HG02588 (cell line): Measurements from ENCODE around the gene SPTBN1.

Experiments used
- ATAC-seq: cut with Tn5 transposase; IDR thresholded peaks from one replicate; pipeline ENCODE4 v1.9.1; 2021; ENCODE audit warnings: mild to moderate bottlenecking, moderate library complexity; ENCODE audit not compliant: unreplicated experiment

The SPTBN1 gene

DNA sequence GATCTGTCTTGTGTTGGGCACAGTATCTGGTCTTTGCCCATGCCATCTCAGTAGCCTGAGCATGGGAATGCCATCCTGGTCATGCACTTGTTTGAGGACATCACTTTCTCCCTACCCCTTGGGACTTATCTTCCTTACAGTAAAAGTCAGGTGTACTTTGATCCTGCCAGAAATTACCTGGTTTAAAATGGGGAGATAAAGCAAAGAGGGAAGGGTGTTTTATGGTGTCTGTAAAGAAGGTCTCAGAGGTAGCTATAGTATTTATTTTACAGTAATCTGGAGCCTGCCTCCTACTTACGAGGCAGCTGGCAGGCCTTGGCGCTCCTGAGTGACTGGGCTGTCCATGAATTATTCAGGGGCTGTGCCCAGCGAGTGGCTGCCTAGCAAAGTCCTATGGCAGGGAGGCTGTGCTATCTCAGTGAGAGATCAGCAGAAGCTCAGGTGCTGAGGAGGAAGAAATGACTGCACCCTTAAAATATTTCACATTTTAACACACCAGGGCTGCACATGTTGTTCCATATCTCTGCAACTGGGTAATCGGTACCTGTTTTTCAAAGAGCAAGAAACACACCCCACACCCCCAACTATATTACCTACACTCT, 93.9 kb downstream of the SPTBN1 start:
- no peak for ATAC-seq

DNA sequence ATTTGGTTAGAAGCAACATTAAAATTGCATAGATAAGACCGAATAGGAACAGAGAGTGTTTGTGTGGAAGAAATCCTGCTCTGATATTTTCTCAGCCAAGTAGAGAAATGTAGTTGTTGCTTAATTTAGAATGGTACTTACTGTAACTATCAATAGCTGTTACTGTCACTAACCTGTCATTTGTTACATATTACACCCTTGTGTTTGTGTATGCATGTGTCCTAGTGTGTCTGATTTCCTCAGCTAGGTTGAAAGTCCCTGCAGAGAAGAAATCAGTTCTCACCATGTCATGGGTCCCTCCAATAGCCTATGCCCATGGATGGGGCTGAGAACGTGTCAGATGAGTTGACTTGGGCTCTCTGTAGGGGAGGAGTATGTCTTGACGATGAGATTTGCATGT, 94.4 kb downstream of the SPTBN1 start:
- no peak for ATAC-seq

DNA sequence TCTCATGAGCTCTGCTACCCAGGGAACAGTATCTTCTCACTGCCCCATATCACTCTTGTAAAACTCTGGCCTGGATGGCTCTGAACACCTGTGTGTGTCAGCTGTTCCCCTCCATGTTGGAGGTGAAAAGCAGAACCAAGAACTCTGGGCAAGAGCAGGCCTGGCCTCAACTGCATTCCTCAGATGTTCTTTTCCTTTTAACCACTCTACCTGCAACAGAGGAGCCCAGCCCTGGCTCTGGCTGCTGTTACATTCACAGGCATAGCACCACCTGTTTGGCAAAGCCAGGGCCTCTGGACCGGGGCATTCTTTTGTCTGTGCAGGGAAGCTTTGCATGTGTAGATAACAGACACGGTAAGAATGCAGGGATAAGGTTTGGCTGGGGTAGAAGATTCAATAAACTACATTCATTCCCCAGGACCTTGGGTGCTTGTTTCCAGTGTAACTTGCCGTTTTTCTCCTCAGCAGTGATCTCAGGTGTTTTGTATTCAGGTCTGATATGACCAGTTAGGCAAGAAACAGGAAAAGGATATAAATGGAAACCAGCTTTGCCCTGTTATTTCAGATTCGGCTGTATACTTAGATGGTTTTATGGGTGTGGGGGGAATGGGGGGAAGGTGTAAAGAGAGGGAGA, 95.1 kb downstream of the SPTBN1 start:
- ATAC-seq = peak; percentile 75

DNA sequence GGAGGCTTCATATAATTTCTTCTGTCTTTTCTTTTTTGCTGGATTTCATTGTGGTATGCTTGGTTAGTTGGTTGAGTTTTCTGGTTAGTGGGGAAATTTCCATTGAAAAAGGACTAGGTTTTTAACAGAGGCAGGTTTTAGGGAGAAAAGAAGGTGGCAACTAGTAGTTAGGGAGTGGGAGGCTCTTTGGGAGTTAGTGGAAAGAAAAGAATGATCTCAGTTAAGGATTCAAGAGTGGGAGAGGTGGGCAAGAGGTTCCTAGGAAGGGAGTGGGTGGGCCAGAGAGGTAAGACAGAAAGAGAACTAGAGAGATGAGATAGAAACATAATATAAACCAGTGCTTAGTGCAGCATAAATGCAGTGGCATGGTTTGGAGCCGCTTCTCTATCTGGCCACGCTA, 96.9 kb downstream of the SPTBN1 start:
- no peak for ATAC-seq

DNA sequence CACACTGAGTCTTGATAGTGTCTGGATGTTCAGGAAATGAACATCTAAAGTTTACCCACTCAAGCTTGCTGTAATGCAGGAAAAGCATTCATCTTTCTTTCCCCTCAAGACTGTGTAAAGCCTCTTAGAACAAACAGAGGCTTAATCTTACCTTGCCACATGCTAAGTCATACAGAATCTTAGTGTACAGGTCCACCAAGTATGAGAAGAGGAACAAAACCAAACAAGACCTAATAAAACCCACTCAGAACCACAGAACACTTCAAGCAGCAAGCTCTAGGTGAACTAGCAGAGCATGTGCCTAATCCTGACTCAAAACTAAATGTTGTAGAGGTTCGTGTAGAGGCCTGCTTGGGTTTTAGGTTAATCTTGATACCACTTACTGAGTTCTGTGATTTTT, 97.6 kb downstream of the SPTBN1 start:
- no peak for ATAC-seq

DNA sequence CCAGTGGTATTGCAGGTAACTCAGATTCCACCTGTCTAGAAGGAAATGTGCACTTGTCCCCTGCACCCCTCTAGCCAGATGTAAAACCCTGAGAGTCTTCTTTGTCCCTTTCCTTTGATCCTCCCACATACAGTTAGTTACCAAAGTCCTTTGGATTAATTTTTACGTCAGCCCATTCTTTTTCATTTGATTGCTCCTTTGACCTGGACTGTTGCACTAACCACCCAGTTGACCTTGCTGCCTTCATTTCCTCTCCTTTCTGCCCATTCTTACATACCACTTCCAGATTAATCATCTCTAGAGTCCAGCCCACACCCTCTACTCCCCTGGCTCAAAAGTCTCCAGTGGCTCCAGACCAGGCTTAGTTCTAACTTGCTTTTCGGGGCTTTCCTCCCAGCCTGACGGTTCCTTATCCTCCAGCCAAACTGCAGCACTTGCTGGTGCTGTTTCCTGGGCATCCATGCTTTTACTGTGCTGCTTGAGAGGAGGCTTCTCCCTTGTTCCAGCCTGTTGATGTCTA, 99.3 kb downstream of the SPTBN1 start:
- no peak for ATAC-seq

DNA sequence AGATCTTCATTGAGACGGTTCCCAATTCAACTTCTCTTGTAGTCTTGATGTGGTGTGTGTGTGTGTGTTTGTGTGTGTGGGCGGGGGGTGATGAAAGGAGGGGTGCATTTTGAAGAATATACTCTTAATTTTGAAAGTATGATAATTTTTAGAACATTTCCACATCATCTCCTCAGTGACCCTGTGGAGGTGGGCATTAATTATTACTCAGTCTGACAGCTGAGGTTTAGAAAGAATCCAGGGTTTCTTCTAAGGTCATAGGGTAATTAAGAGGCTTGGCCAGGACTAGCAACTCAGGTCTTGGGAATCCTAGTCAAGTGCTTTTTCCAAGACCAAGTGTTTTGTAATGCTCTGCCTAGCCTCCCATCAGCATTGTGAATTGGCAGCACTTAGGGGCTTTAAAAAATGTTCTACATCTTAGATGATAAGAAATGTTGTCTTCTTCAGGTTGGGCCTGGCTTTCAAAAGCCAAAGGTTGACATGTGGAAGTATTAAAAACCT, 100.5 kb downstream of the SPTBN1 start:
- ATAC-seq = no peak

DNA sequence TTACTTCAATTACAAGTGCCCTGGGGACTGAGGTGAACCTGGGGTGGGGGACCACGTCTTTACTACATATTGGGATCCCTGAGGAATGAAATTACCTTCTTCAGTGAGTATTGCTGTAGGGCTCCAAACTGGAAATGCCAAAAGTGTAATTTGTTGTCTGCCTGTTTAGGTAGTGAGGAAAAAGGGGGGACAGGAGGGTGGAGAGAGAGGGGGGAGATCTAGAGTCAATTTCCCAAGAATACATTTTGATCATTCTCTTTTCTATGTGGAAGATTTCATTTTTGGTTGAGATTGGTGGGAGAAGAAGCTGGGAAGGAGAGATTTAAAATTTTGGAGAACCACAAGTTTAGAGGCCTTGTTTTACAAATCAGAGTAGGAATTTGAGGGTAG, 101.1 kb downstream of the SPTBN1 start:
- no peak for ATAC-seq

DNA sequence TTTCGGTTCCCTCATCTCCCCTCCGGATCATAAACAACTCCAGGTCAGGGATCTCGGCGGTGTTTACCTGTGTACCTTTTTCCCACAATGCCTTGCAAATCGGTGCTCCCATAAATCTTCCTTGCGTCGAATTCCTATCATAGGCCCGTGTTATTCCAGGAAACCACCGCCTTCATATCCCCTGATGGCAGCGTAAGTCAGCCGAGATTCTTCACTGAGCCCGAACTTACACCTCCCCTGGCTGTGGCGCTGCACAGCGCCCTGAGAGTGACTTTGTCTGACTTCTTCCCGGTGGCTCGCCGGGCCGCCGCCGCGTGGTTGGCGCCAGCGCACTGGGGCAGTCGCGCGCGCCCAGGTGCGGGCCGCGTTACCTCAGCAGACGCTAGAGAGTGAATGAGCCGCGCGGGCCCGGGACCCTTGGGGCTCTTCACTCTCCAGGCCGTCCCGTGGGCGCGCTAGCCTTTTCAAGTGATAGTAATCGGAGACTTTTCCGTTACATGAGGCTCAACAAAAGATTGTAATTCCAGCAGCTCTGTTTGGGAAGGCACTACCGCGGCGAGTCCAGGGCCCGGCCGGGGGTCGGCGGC, 101.6 kb downstream of the SPTBN1 start:
- peak; percentile 53 for ATAC-seq

DNA sequence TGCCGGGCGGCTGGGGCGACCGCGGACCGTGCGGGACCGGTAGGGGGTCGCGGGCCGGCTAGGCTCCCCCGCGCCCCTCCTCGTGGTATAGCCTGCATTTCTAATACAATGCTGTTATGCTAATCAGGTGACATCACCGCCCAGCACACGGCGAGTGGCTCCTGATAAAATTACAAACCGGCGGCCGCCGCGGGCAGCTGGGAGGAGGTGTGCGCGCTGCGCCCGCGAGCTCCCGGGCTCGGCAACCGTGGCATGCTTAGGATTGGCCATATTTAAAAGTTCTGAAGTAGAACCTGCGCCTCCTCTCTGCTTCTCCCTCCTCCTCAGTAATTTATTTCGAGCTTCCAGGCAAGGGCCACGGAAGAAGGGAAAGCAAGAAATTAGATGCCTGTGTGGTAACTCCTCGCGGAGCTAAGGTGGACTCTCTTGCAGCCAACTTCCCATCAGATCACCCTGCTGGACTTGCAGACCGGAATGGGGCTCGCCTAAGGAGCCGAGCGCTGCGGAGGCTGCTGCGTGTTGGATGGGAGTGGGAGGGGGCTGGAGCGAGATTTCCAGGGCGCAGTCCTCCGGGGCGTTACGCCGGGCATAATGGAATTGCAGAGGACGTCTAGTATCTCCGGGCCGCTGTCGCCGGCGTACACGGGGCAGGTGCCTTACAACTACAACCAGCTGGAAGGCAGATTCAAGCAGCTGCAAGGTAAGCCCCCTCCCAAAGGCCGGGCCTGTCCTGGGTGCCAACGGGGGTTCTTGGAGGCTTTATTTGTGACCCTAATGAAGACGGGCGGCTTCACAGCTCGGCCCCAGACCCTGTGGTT, 102.3 kb downstream of the SPTBN1 start:
- ATAC-seq = peak; percentile 53

DNA sequence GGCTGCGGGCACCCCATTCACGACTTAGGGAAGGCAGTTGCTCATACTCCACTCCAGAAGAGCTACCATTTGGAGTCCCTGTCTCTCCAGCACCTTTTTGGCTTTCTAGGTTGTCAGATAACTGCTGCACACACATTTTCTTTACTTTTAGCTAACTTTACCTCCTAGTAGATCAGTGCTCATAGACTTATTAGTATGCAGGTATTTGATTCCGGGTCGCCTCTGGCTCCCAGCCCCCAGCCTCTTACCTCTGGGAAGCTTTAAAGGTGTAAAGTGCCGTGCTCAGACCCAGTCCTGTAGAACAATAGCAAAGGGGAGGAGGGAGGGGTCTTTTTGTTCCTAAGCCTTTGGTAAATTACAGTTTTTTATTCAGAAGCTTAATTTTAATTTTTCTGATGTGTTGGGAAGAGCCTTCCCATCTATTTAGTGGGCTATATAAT, 102.9 kb downstream of the SPTBN1 start:
- ATAC-seq = no peak

DNA sequence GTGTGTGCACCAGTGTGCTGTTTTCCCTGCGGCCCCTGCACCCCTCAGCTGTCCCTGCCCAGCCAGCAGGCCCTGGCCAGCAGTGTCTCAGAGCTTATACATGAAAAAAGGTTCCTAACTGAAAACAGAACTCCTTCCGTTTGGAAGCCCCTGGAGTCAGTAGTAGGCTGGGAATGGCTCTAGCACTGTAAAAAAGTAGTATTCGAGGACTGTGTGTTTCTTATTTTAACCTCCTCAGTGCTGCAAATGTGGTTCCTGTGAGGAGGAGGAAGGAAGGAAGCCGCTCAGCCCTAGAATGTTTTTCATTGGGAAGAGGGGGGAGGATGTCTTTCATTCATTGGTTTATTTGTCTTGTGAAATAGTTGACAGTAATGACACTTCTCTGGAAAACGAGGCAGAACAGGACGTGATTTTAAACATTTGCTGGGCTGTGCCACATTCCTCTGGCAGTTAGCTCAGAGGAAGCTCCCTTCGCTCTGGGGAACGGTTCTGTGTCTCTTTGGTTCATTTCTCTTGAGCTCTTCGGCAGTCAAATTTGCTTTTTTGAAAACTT, 103.5 kb downstream of the SPTBN1 start:
- no peak for ATAC-seq

DNA sequence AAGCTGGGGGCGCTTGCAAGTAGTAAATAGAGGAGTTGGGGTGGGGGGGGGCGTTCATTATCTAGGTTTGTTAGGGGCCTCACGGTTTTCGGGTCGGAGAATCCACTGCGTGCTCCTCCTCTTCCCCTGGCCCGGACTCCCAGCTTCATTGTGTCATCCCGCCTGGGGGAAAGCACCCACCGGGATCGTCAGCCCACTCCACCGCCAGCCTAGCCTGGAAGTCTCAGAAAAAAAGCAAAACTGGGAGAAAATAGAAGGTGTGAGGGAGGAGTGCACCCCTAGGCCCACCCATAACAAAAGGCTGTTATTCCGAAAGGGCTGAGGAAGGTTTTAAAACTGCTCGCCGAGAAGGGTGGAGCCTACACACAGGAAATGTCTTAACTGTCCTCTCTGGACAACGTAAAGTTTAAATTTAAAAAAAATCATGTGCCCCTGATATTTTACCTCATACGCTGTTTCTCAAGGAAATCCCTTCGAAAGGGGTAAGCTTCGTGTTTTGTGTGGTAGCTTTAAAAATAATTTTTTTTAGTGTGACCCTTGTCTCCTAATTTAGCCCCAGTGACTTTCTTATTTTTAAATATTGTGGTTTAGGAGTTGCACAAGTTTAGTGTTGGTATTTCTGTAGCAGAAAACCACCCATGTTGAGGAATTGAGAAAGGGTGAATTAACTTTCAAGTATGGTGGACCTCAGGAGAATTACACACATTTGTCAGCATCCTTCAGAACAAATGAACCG, 104.2 kb downstream of the SPTBN1 start:
- peak; percentile 36 for ATAC-seq

DNA sequence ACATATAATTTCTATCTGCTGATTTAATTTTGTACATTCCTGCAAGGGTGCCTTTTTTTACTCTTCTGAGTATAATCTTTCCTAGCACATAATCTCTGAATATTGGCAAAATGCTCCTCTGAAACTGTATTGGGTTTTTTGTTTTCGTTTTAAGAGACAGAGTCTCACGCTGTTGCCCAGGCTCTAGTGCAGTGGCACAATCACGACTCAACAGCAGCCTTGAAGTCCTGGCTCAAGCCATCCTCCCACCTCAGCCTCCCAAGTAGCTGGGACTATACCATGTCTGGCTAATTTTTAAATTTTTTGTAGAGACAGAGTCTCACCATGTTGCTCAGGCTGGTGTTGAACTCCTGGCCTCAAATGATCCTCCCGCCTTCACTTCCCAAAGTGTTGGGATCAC, 104.9 kb downstream of the SPTBN1 start:
- ATAC-seq = no peak

DNA sequence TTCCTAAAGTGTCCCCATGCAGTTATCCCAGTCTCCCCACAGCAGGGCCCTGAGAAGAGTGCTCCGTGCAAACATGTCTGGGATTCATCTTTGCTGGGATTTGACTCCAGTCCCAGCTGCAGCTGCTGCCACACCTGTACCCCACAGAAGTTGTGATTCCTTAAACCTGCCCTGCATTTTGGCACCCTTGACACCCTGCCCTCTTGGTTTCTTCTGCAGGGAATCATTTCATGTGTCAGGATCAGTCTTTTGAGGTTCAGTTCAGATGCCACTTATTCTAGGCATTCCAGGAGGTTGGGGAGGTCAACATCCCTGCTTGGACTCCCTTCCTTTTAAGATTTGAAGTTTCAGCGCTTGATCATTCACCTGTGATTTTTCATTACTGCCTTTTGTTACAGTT, 108.3 kb downstream of the SPTBN1 start:
- no peak for ATAC-seq

DNA sequence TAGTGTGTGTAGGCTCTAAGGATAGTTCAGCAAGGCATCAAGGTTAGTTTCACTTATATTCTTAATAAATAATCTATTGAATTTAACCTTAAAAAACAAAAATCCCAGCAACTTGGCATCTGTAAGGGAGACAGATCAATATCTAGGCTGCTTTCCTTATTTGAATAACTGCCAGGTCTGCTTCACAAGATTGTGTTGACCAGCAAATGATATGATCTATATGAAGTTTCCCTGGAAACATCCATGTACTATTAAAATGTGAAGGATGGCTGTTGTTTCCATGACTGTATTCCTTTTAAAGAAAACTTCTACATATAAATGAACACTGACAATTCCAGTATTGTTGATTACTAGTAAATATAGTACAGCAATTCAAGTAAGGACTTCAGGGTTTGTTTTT, 109.4 kb downstream of the SPTBN1 start:
- ATAC-seq = no peak

DNA sequence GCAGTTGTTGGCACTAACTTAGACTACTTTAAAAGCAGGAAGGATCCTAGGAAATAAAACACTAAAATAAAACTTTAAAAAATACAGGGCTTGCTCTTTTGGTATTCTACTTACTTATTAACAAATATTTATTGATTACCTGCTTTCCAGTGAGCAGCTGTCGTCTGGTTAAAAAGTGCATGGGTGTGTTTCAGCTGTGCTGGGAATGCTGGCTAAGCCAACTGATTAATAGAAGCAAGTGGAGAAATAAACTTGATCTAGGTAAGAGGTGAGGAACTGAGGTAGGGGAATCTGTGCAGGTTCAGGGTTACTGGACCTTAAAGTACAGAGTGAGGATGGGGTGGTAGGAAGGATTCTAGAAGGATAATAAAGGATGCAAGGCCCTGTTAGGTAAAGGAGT, 110.8 kb downstream of the SPTBN1 start:
- ATAC-seq = no peak

DNA sequence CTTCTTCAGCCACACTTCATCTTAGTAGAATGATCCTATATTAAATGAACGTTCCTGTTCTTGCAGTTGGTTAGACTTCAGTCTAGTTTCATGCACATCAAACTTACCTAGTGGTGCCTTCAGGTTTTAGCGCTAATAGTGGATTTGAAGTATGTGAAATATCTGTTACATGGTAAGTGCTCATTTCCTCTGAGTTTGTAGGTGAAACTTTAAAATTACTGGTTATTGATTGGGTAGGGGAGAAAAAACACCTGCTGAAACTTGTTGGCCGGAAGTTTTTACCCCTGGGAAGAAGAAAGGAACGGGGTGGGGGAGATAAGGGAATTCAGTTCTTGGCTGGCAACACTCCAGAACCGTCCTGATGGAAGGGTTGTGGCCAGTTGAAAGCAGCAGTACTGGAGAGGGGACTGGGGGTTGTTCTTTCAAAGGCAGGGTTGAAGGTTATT, 112.8 kb downstream of the SPTBN1 start:
- ATAC-seq = peak; percentile 29

DNA sequence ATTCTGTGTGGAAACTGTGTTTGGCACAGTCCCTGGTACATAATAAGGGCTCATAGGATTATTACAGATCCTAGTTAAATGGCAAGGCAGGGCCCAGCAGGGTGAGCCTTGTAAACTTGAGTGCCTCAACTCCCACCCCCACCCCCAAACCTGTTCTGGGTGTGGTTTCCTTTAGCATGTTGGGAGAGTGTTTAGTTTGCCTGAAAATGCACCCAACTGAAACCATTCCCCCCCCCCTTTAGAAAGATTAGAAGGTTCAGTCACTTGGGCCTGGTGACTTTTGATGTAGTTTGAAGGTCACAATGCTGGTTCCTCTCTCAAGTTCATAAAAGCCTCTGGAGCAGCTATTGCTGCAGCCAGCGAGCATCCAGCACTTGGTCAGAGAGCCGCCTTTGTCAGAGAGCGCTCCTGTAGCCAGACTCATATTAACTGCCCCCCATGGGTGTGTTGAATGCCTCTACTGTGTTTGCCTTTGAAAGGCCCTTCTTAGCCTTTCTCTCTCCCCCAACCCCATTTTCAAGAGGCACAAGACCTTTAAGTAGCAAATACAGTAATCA, 113.7 kb downstream of the SPTBN1 start:
- ATAC-seq = no peak

DNA sequence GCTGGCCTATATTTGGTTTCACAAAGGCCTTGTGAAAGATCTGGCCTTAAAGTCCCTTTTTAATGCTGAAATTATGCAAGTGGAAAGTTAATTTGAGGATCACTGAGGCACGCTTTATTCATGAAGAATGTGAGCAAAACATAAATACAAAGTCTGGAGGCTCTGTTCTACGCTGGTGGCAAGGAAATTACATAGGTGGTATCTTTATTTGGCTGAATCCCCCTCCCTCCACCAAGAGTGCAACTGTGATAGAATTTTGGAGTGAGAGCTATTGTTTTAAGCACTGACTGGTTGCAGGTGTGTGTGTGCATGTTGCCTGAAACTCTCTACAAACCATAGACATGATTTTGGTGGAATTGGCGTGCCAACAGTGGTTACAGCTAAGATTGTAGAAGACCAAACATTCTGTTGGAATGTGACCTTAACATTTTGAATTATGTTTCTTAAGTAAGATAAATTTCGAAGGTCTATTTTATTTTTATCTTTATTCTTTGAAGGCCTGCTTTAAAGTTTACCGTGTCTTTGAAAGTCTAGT, 114.3 kb downstream of the SPTBN1 start:
- no peak for ATAC-seq
